IPS-NIHi7 (cell line): Measurements from ENCODE around the gene ABCC1.

Experiments used
- DNase-seq: peaks from one replicate; pipeline ENCODE4 v3.0.0; 2012; ENCODE audit warnings: mixed read lengths; ENCODE audit errors: extremely low spot score

The ABCC1 gene

DNA sequence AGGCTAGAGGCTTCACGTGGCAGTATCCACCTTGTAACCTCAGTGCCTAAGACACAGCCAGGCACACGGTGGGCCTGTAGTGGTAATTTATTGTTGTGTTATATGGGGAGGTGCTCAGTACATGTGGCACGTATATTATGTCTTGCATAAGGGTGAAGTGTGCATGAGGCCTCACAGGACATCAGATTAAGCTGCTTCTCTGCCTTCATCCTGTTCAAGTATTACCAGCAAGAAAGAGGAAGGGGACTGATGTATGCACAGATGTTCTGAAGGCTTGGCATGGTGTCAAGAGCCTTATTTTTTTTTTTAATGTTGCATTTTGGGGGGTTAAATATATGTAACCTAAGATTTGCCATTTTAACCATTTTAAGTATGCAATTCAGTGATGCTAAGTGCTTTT lies 71.6 kb downstream of the ABCC1 start:
- no peak for DNase-seq

DNA sequence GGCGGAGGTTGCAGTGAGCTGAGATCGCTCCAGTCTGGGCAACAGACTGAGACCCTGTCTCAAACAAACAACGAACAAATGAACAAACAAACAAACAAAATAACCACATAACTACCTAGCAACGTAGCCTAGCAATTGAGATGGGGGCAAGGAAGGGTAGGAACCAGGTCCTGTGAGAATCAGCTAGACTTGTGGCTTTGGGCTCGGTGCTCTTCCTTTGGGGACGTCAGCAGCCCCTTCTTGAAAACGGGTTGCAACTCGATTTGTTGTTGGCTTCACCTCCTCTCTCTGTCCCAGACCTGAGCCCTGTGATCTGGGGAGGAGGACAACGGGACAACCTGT lies 72.2 kb downstream of the ABCC1 start:
- no peak for DNase-seq

GRCh38 chr16:16021988-16022682 lies 72.7 kb downstream of the ABCC1 start:
- DNase-seq: peak; percentile 75

DNA sequence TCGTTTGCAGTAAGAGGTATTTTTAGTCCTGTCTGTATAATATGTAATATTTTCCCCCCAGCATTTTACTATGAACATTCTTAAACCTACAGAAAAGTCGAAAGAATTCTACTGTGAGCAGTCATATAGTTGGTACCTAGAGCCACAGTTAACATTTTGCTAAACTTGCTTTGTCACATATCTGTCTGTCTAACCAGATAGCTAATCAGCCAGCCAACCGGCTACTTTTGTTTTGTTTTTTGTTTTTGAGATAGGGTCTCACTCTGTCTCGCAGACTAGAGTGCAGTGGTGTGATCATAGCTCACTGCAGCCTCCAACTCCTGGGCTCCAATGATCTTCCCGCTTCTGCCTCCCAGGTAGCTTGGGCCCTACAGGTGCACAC lies 73.3 kb downstream of the ABCC1 start:
- DNase-seq: no peak

- DNase-seq: no peak
Measured at GRCh38 chr16:16025214-16025968, 76.0 kb downstream of the ABCC1 start.

- no peak for DNase-seq
Measured at GRCh38 chr16:16027728-16028310, 78.4 kb downstream of the ABCC1 start.

- DNase-seq: no peak
Measured at GRCh38 chr16:16028311-16028999, 79.0 kb downstream of the ABCC1 start.

DNA sequence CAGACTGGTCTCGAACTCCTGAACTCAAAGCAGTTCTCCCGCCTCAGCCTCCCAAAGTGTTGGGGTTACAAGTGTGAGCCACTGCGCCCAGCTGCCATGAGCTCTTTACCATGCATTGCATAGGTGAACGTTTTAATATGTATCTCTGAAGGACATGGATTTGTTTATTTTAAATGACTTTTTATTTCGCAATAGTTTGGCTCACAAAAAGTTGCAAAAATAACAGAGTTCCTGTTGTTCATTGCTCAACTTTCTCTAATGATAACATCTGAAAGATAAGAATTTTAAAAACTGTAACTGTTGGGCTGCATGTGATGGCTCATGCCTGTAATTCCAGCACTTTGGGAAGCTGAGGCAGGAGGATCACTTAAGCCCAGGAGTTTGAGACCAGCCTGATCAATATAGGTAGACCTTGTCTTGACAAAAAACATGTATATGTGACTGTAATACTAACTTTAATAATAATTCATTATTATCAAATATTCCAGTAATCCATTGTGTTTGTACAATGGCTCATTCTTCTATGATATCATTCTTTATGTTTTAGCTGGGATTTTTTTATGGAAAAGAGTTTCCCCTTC lies 80.1 kb downstream of the ABCC1 start:
- DNase-seq: no peak

GRCh38 chr16:16030449-16030848 lies 81.0 kb downstream of the ABCC1 start:
- no peak for DNase-seq

DNA sequence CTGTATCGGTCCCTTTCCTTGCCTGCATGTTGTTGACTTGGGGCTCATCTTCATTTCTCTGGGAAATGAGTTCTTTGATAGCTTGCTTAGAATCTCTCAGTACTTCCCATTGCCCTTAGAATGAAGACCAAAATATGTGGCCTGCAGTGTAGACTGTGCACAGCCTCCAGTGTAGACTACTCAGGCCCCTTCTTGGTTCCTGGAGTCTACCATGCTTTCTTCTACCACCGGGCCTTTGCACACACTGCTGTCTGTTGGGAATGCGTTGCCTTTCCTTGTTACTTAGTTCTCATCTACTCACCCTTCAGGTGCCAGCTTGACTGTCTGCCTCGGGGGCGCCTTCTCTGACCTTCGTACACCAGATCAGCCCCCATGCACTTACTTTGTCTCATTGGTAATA lies 82.0 kb downstream of the ABCC1 start:
- no peak for DNase-seq

GRCh38 chr16:16032271-16032979 lies 83.0 kb downstream of the ABCC1 start:
- DNase-seq: no peak

DNA sequence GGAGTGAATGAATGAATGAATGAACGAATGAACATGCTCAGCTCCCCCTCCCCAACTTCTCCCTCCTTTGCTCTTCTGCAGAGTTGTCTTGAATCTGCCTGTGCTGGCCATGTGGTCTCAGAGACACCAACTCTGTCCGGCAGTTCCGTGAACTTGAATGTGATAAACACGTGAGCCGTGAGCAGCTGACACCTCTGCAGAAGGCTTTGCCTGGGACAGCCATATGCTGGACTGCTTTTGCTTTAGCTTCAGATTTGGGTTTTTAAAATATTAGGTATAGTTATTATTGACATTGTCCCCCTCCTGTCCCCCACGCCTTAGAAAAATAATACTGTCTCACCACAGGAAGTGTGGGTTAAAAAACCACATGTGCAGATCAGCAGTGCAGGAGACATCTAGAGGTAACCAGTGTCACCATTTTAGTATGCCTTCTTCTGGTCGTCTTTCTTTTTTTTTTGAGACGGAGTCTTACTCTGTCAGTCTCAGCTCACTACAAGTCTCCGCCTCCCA lies 83.8 kb downstream of the ABCC1 start:
- DNase-seq: no peak

GRCh38 chr16:16036359-16036792 lies 87.0 kb downstream of the ABCC1 start:
- DNase-seq: no peak

DNA sequence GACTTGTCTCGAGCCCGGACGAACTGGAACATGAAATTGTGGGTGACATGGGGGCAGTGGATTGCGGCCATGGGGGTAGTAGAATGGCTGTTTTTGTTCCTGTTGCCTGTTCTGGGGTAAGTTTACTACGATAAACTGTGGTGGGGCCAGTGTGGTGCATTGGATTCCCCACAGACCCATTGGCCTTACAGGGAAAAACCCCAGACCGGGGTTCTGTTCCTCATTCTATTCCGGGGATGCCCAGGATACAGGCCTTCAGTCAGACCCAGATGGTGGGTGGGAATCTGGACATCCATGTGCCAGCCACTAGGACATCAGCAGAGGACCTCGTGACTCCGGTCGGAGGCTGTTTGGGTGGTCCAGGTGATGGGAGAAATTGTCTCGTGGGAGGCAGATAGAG lies 88.1 kb downstream of the ABCC1 start:
- DNase-seq: no peak

DNA sequence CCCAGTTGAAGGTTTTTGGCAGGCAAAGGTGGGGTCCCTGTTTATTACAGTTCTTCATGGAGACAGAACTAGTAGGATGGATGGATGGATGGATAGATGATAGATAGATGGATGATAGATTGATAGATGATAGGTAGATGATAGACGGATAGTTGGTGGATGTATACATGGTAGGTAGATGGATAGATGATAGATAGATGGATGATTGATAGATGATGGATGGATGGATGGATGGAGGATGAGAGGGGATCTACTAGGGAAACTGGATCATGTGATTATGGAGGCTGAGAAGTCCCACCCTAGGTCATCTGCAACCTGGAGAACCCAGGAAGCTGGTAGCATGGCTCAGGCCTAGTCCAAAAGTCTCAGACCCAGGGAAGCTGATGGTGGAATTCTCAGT lies 88.6 kb downstream of the ABCC1 start:
- no peak for DNase-seq

DNA sequence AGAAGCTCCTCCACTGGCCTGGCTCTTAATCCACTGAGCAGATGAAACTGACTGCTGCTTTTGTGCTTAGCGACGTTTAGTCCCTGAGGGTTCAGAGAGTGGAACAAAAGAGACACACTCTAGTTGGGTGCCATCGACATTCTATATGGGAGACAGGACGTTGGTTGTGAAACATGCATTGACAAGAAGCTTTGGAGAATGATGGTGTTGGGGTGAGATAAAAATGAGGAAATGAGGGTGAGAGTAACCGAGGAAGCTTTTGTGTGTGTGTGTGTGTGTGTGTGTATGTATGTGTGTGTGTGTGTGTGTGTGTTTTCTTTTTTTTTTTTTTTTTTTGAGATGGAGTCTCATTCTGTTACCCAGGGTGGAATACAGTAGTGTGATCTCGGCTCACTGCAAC lies 89.5 kb downstream of the ABCC1 start:
- no peak for DNase-seq

GRCh38 chr16:16041196-16041892 lies 91.9 kb downstream of the ABCC1 start:
- DNase-seq: peak; percentile 58

GRCh38 chr16:16042076-16042475 lies 92.7 kb downstream of the ABCC1 start:
- no peak for DNase-seq

- no peak for DNase-seq
Measured at GRCh38 chr16:16045296-16045695, 95.9 kb downstream of the ABCC1 start.

GRCh38 chr16:16045879-16046278 lies 96.5 kb downstream of the ABCC1 start:
- peak; percentile 62 for DNase-seq

DNA sequence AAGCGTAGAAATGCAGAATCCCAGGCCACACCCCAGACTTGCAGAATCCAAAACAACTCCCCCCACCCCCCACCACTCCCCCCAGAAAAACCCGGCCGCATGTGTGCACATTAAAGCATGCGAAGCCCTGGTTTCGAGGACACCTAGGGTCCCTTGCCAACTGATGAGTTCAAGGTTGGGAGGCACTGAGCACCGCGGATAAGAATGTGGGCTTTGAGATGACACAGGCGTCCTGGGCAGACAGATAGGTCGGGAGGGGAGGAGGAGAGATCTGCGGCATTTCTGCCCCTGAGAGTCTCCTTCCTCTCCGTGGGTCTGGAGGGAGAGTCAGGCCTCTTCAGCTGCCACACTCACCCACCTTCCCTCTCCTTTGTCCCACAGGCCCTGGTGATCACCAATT lies 98.3 kb downstream of the ABCC1 start:
- DNase-seq: no peak
